Peyer's patch (tissue), 4 donors: ENCODE data around the gene EDN3. TPM values are rescaled to one million over a fixed set of nuclear protein-coding genes. Genes with fewer than 3 reads are reported as not detected.
"Not testable (repeated sequence)": the region's sequence is repeated elsewhere in the genome, so short reads cannot be mapped to it uniquely, and the experiment has no call there.

ENCODE experiments used
- DNase-seq, 3 donors: peaks; one replicate each; pipeline ENCODE4 v3.0.0-alpha.2; 2017 to 2019
- H3K27ac ChIP-seq, 4 donors: fragments of 200-600 bp; sonication (generic); one replicate each; pipeline ENCODE4 v1.5.1; 2016 to 2019
- H3K27me3 ChIP-seq, 2 donors: fragments of 200-600 bp; sonication (generic); one replicate each; pipeline ENCODE4 v1.5.1; 2019
- H3K36me3 ChIP-seq, 3 donors: fragments of 200-600 bp; sonication (generic); one replicate each; pipeline ENCODE4 v1.5.1; 2016 to 2019
- H3K4me1 ChIP-seq, 4 donors: fragments of 200-600 bp; sonication (generic); one replicate each; pipeline ENCODE4 v1.5.1; 2016 to 2019
- H3K4me3 ChIP-seq, 4 donors: fragments of 200-600 bp; sonication (generic); 1 replicate in 3 of 4; 2 replicates in 1 of 4; pipeline ENCODE4 v1.5.1; 2016 to 2019; ENCODE audit warnings: mild to moderate bottlenecking in 1 of 4
- H3K9me3 ChIP-seq, 4 donors: fragments of 200-600 bp; sonication (generic); one replicate each; pipeline ENCODE4 v1.5.1; 2016 to 2019; ENCODE audit warnings: mild to moderate bottlenecking in 1 of 4
- CTCF ChIP-seq, 6 experiments: fragments of 450-650 bp in 4 of 6; fragments of 200-600 bp in 2 of 6; sonication (generic) in 1 of 6; IDR thresholded peaks; one replicate each; pipeline ENCODE4 v1.5.1; 2017 to 2019; ENCODE audit warnings: antibody characterized with exemption in 6 of 6, mild to moderate bottlenecking in 3 of 6, moderate library complexity in 1 of 6
- POLR2A ChIP-seq, 2 donors: fragments of 450-650 bp; IDR thresholded peaks; one replicate each; pipeline ENCODE4 v1.5.1; 2017; ENCODE audit warnings: antibody characterized with exemption in 2 of 2, mild to moderate bottlenecking in 2 of 2, moderate library complexity in 2 of 2
- total RNA-seq, 4 donors: library from RNA; depleted of rRNA; stranded (reverse); fragments of >200 nt; gene quantifications; one replicate each; pipeline ENCODE4 v1.1.0, GENCODE V29; 2016

Gene EDN3
- total RNA-seq, 4 donors from 2014 or later = 6.6 to 112 (median 63.9) TPM

GRCh38 chr20:59335377-59335776 is 35.0 kb downstream of the EDN3 start:
- no peak for DNase-seq
- Histone ChIP-seq H3K4me1 (peaks cover 0 to 11% (median 2%) of the 10 kb centered on the region in 4 donors), H3K36me3 (no peaks in the 10 kb centered on the region), H3K27me3 (no peaks in the 10 kb centered on the region), H3K4me3 (no peak overlapping the region), H3K9me3 (no peaks in the 10 kb centered on the region), H3K27ac (no peak overlapping the region)
- TF ChIP-seq CTCF (IDR thresholded peaks at IDR 0.05) (no peak), POLR2A (IDR thresholded peaks at IDR 0.05) (no peak)

- H3K4me1 ChIP-seq = peaks cover 0 to 4% (median 0%) of the 10 kb centered on the region in 4 donors
- TF ChIP-seq CTCF (IDR thresholded peaks at IDR 0.05) (no peak), POLR2A (IDR thresholded peaks at IDR 0.05) (no peak)
- H3K27ac ChIP-seq = no peak overlapping the region
- no peaks in the 10 kb centered on the region for H3K36me3 ChIP-seq
- DNase-seq = no peak
- no peaks in the 10 kb centered on the region for H3K9me3 ChIP-seq
- H3K4me3 ChIP-seq = no peak overlapping the region
- no peaks in the 10 kb centered on the region for H3K27me3 ChIP-seq
Measured at GRCh38 chr20:59336540-59336939, 36.1 kb downstream of the EDN3 start.

- not testable (repeated sequence) for H3K4me3 ChIP-seq, H3K4me1 ChIP-seq, H3K27me3 ChIP-seq, DNase-seq, H3K27ac ChIP-seq, H3K36me3 ChIP-seq, H3K9me3 ChIP-seq
Measured at GRCh38 chr20:59338444-59338843, 38.0 kb downstream of the EDN3 start.

- TF ChIP-seq CTCF (IDR thresholded peaks at IDR 0.05) (no peak), POLR2A (IDR thresholded peaks at IDR 0.05) (no peak)
- Histone ChIP-seq H3K4me1 (no peaks in the 10 kb centered on the region), H3K4me3 (no peak overlapping the region), H3K9me3 (no peaks in the 10 kb centered on the region), H3K27ac (no peak overlapping the region), H3K36me3 (no peaks in the 10 kb centered on the region), H3K27me3 (no peaks in the 10 kb centered on the region)
- DNase-seq = no peak
Measured at GRCh38 chr20:59340201-59340885, 39.9 kb downstream of the EDN3 start.

GRCh38 chr20:59341285-59342022 is 41.0 kb downstream of the EDN3 start:
- not testable (repeated sequence) for H3K4me3 ChIP-seq, H3K27me3 ChIP-seq, H3K9me3 ChIP-seq, DNase-seq, H3K36me3 ChIP-seq, H3K27ac ChIP-seq, H3K4me1 ChIP-seq

- no peak overlapping the region for H3K4me3 ChIP-seq
- no peaks in the 10 kb centered on the region for H3K9me3 ChIP-seq
- no peak for DNase-seq
- H3K4me1 ChIP-seq = no peaks in the 10 kb centered on the region
- H3K36me3 ChIP-seq = no peaks in the 10 kb centered on the region
- no peak overlapping the region for H3K27ac ChIP-seq
- no peak for TF ChIP-seq CTCF (IDR thresholded peaks at IDR 0.05)
- TF ChIP-seq POLR2A (IDR thresholded peaks at IDR 0.05) = no peak
- no peaks in the 10 kb centered on the region for H3K27me3 ChIP-seq
Measured at GRCh38 chr20:59342023-59342957, 41.9 kb downstream of the EDN3 start.
